Measurements from ENCODE around the gene DAND5. TPM values are rescaled to one million over a fixed set of nuclear protein-coding genes. Genes with fewer than 3 reads are reported as not detected.

DAND5 gene
- total and polyA plus RNA-seq, 9 of the 15 experiments (the other 6 are each of a cell fraction or from before 2014, with no cell fraction given): 0.22 to 0.83 (median 0.60) TPM

DNA sequence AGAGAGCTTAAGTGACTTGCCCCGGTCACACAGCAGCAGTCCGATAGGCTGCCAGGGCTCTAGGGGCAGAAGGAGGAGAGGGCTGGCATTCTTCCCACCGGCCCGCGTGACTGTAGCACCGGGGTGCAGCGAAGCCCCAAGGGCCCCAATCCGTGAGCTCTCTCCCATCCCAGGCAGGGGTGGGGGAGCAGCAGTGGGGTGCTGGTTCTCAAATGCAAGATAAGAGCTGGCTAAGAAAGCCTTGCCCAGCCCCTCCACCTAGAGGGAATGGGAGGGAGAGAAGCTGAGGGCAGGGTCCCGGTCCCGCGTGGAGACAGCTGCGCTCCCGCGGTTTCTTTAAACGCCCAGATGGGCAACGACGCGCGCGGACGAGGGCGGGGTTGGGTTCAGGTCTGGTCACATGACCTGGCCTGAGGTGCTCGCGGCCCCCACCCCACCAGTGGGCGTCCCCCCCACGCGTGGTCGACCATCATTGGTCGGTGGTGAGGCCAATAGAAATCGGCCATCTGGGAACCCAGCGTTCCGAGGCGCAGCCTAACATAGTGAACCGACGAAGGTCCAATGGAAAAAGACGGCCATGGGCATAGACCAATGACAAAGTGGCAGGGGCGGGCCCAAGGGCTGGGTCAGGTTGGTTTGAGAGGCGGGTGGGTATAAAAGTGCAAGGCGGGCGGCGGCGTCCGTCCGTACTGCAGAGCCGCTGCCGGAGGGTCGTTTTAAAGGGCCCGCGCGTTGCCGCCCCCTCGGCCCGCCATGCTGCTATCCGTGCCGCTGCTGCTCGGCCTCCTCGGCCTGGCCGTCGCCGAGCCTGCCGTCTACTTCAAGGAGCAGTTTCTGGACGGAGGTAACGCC, 31.2 kb upstream of the DAND5 start, which contains the start of gene CALR (continued):
- TF ChIP-seq, protein P1, sequence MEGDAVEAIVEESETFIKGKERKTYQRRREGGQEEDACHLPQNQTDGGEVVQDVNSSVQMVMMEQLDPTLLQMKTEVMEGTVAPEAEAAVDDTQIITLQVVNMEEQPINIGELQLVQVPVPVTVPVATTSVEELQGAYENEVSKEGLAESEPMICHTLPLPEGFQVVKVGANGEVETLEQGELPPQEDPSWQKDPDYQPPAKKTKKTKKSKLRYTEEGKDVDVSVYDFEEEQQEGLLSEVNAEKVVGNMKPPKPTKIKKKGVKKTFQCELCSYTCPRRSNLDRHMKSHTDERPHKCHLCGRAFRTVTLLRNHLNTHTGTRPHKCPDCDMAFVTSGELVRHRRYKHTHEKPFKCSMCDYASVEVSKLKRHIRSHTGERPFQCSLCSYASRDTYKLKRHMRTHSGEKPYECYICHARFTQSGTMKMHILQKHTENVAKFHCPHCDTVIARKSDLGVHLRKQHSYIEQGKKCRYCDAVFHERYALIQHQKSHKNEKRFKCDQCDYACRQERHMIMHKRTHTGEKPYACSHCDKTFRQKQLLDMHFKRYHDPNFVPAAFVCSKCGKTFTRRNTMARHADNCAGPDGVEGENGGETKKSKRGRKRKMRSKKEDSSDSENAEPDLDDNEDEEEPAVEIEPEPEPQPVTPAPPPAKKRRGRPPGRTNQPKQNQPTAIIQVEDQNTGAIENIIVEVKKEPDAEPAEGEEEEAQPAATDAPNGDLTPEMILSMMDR (IDR thresholded peaks at IDR 0.05 in 2 of 3, conservative IDR thresholded peaks at IDR 0.05 in 1 of 3; ENCODE audit: insufficient read depth in 2 of 3, low read depth in 1 of 3, low read length in 3 of 3): no peak
- TF ChIP-seq NCOA1 (IDR thresholded peaks at IDR 0.05; ENCODE audit: low read depth) (no peak), ZBTB1 (CRISPR knock-in tag; IDR thresholded peaks at IDR 0.05; ENCODE audit: borderline replicate concordance, low read depth) (no peak), MTF1 (CRISPR knock-in tag; IDR thresholded peaks at IDR 0.05; ENCODE audit: borderline replicate concordance) (no peak), ARID2 (IDR thresholded peaks at IDR 0.05) (no peak), XRCC4 (IDR thresholded peaks at IDR 0.05; ENCODE audit: extremely low read depth, insufficient read depth, insufficient read length) (no peak), NEUROD1 (IDR thresholded peaks at IDR 0.05; ENCODE audit: borderline replicate concordance, low read depth, low read length, partially characterized antibody) (peak; percentile 99), GABPA (tag; conservative IDR thresholded peaks at IDR 0.05; ENCODE audit: low read depth) (0 out of 2 replicates have a peak, but pooled peaks have one; percentile 13), ZNF778 (CRISPR knock-in tag; IDR thresholded peaks at IDR 0.05) (no peak), NELFE (IDR thresholded peaks at IDR 0.05; ENCODE audit: insufficient read depth, insufficient read length) (peak; percentile 92), HDAC1 (IDR thresholded peaks at IDR 0.05) (peak in 1 of 2 experiments; percentile 94; a peak in 2 of 4 replicates), TCF15 (CRISPR knock-in tag; IDR thresholded peaks at IDR 0.05) (no peak), RHOXF2B (CRISPR knock-in tag; conservative IDR thresholded peaks at IDR 0.05) (0 out of 2 replicates have a peak, but pooled peaks have one; percentile 5), DEAF1 (CRISPR knock-in tag; IDR thresholded peaks at IDR 0.05) (no peak), MCM7 (IDR thresholded peaks at IDR 0.05) (no peak), ZNF507 (tag; conservative IDR thresholded peaks at IDR 0.05) (no peak), PPARD (CRISPR knock-in tag; IDR thresholded peaks at IDR 0.05) (no peak), KDM1A (IDR thresholded peaks at IDR 0.05) (peak in 1 of 2 experiments; percentile 57; a peak in 1 of 4 replicates), ZBTB8A (IDR thresholded peaks at IDR 0.05; ENCODE audit: partially characterized antibody) (no peak), ZNF184 (CRISPR knock-in tag; IDR thresholded peaks at IDR 0.05) (no peak), ARID1B (IDR thresholded peaks at IDR 0.05) (peak; percentile 30), HNRNPL (IDR thresholded peaks at IDR 0.05; ENCODE audit: low read depth, low read length) (peak; percentile 77; the same call in 1 of the 2 replicates)
- TF ChIP-seq, protein P2, sequence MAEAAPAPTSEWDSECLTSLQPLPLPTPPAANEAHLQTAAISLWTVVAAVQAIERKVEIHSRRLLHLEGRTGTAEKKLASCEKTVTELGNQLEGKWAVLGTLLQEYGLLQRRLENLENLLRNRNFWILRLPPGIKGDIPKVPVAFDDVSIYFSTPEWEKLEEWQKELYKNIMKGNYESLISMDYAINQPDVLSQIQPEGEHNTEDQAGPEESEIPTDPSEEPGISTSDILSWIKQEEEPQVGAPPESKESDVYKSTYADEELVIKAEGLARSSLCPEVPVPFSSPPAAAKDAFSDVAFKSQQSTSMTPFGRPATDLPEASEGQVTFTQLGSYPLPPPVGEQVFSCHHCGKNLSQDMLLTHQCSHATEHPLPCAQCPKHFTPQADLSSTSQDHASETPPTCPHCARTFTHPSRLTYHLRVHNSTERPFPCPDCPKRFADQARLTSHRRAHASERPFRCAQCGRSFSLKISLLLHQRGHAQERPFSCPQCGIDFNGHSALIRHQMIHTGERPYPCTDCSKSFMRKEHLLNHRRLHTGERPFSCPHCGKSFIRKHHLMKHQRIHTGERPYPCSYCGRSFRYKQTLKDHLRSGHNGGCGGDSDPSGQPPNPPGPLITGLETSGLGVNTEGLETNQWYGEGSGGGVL (CRISPR knock-in tag; IDR thresholded peaks at IDR 0.05): no peak

Measured in K562 (cell line).